Esophagus muscularis mucosa (tissue), 4 donors: Measurements from ENCODE around the gene TNNT2.

Experiments used
- EP300 ChIP-seq: sonication (generic); formaldehyde crosslinking; IDR thresholded peaks from one replicate; pipeline ENCODE4 v1.6.1; 2017; ENCODE audit warnings: antibody characterized with exemption
- POLR2A ChIP-seq: fragments of 450-650 bp; IDR thresholded peaks from one replicate; pipeline ENCODE4 v1.6.1; 2017; ENCODE audit warnings: antibody characterized with exemption, moderate library complexity, mild to moderate bottlenecking, low read depth
- POLR2AphosphoS5 ChIP-seq, 2 donors: sonication (generic); formaldehyde crosslinking; IDR thresholded peaks; one replicate each; pipeline ENCODE4 v1.6.1; 2017; ENCODE audit warnings: antibody characterized with exemption in 2 of 2
- TF ChIP-seq, protein P1 (sequence below), 3 experiments: fragments of 200-600 bp in 2 of 3; fragments of 450-650 bp in 1 of 3; sonication (generic) in 2 of 3; IDR thresholded peaks; one replicate each; pipeline ENCODE4 v1.5.1; 2017 to 2019; ENCODE audit warnings: antibody characterized with exemption in 3 of 3, mild to moderate bottlenecking in 2 of 3, moderate library complexity in 1 of 3

DNA sequence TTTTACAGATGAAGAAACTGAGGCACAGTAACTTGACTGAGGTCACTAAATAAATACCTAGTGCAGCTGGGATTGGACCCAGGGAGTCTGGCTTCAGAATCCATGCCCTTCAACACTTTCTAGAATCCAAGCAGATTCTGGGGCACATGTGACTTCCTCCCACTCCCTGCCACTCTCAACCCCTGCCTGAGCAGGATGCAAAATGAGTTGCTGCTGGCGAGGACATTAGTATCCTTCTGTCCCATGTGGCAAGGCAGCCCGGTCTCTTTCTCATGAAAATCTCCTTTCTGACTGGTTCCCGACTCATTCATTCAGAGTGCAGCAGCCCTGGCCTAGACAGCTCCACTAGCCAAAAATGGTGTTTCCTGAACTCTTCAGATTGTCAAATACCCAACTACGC lies 28.4 kb downstream of the TNNT2 start:
- TF ChIP-seq, protein P1, sequence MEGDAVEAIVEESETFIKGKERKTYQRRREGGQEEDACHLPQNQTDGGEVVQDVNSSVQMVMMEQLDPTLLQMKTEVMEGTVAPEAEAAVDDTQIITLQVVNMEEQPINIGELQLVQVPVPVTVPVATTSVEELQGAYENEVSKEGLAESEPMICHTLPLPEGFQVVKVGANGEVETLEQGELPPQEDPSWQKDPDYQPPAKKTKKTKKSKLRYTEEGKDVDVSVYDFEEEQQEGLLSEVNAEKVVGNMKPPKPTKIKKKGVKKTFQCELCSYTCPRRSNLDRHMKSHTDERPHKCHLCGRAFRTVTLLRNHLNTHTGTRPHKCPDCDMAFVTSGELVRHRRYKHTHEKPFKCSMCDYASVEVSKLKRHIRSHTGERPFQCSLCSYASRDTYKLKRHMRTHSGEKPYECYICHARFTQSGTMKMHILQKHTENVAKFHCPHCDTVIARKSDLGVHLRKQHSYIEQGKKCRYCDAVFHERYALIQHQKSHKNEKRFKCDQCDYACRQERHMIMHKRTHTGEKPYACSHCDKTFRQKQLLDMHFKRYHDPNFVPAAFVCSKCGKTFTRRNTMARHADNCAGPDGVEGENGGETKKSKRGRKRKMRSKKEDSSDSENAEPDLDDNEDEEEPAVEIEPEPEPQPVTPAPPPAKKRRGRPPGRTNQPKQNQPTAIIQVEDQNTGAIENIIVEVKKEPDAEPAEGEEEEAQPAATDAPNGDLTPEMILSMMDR (IDR thresholded peaks at IDR 0.05): no peak
- TF ChIP-seq POLR2A: no peak
- TF ChIP-seq EP300: no peak
- TF ChIP-seq POLR2AphosphoS5 (IDR thresholded peaks at IDR 0.05): no peak
